Psoas muscle (tissue), 8 donors: ENCODE data around the gene KLHDC1. TPM values are rescaled to one million over a fixed set of nuclear protein-coding genes. Genes with fewer than 3 reads are reported as not detected.
"Not testable (repeated sequence)": the region's sequence is repeated elsewhere in the genome, so short reads cannot be mapped to it uniquely, and the experiment has no call there.

ENCODE experiments used
- ATAC-seq, 4 donors: fragments of 200-7000 bp; cut with Tn5 transposase; one replicate each; pipeline ENCODE4 v1.9.1; 2020; ENCODE audit warnings: moderate library complexity in 3 of 4, mild to moderate bottlenecking in 2 of 4
- DNase-seq, 2 donors: peaks; one replicate each; pipeline ENCODE4 v3.0.0-alpha.2; 2020
- H3K27ac ChIP-seq: fragments of 200-600 bp; one replicate; pipeline ENCODE4 v1.8.0; 2022
- H3K27me3 ChIP-seq, 3 donors: fragments of 200-600 bp in 1 of 3; one replicate each; pipeline versions ENCODE4 v1.6.1 to v1.8.0; 2013 to 2022; ENCODE audit warnings: low read length in 2 of 3, mild to moderate bottlenecking in 2 of 3, moderate library complexity in 1 of 3; ENCODE audit not compliant: insufficient read depth in 3 of 3
- H3K36me3 ChIP-seq, 2 donors: fragments of 200-600 bp in 1 of 2; one replicate each; pipeline versions ENCODE4 v1.6.1 to v1.8.0; 2013 to 2022; ENCODE audit warnings: low read depth in 1 of 2, mild to moderate bottlenecking in 1 of 2, moderate library complexity in 1 of 2; ENCODE audit not compliant: insufficient read depth in 1 of 2
- H3K4me1 ChIP-seq: fragments of 200-600 bp; one replicate; pipeline ENCODE4 v1.8.0; 2022
- H3K4me3 ChIP-seq: fragments of 200-600 bp; one replicate; pipeline ENCODE4 v1.8.0; 2022; ENCODE audit warnings: mild to moderate bottlenecking
- H3K9me3 ChIP-seq: fragments of 200-600 bp; one replicate; pipeline ENCODE4 v1.8.0; 2022
- WGBS, 3 donors: extraction: QIAGEN DNeasy Blood & Tissue Kit; methylation state at CpG; one replicate each; pipeline versions ENCODE4 v1.1.6 to v1.1.7; 2013; 5-methylcytosine and 5-hydroxymethylcytosine counted together
- intact Hi-C, 2 donors: fragments of 100-400 bp; cut with DNase I; formaldehyde crosslinking; loops; one replicate each; pipeline versions ENCODE4 v1.11.0 to v1.14.2; 2022
- polyA plus RNA-seq, 3 donors: library from polyadenylated mRNA; stranded (reverse); fragments of 200-250 nt; gene quantifications; one replicate each; pipeline ENCODE4 v1.2.3, GENCODE V29; 2013
- total RNA-seq, 4 donors: library from RNA; stranded (reverse); fragmentation: NEBNext Ultra II Directional in 2 of 4; extraction: Animal tissue kit (Norgen Biotek cat#: 25700) in 2 of 4; gene quantifications; one replicate each; pipeline versions ENCODE4 v1.2.1 to v1.2.4, GENCODE V29; 2021 to 2023
- TF ChIP-seq, protein P1 (sequence below): fragments of 200-600 bp; IDR thresholded peaks from one replicate; pipeline ENCODE4 v1.8.0; 2022; ENCODE audit warnings: antibody characterized with exemption
- donor health status: healthy with polysubstance abuse.
- donor health status: DM: no; HTN: no; CAD: no; lungs with moderate emphysema.
- donor health status: Bipolar disorder and iron deficiency.
- donor health status: healthy.
- donor health status: DM: yes; HTN: yes; CAD: no.
- donor health status: DM: no; HTN: no; CAD: no.
- donor health status: DM: no; HTN: no; CAD: no.
- donor health status: DM: yes; HTN: yes; CAD: no.

The KLHDC1 gene
- total and polyA plus RNA-seq, 7 donors, result 1.0 to 7.6 (median 5.3) TPM

DNA sequence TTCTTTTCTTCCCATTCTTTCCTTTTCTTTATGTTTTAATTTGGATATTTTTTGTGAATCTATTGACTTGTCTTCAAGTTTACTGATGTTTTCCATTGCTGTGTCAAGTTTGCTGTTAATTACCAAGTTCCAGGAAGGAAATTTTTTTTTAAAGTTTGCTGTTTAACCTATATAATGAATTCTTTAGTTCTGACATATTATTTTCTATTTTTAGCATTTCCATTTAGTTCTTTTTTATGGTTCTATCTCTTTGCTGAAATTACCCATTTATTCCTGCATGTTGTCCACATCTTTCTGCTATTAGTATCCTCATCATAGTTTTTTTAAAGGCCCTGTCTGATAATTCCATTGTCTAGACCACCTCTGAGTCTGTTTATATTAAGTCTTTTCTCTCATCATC, 27.8 kb downstream of the KLHDC1 start:
- Histone ChIP-seq H3K9me3 (no peaks in the 10 kb centered on the region), H3K27me3 (no peaks in the 10 kb centered on the region), H3K36me3 (peaks cover 0 to 87% of the 10 kb centered on the region in 2 donors), H3K4me1 (no peaks in the 10 kb centered on the region), H3K4me3 (no peak overlapping the region), H3K27ac (no peak overlapping the region)
- intact Hi-C loops, result no loop called here
- TF ChIP-seq, protein P1, sequence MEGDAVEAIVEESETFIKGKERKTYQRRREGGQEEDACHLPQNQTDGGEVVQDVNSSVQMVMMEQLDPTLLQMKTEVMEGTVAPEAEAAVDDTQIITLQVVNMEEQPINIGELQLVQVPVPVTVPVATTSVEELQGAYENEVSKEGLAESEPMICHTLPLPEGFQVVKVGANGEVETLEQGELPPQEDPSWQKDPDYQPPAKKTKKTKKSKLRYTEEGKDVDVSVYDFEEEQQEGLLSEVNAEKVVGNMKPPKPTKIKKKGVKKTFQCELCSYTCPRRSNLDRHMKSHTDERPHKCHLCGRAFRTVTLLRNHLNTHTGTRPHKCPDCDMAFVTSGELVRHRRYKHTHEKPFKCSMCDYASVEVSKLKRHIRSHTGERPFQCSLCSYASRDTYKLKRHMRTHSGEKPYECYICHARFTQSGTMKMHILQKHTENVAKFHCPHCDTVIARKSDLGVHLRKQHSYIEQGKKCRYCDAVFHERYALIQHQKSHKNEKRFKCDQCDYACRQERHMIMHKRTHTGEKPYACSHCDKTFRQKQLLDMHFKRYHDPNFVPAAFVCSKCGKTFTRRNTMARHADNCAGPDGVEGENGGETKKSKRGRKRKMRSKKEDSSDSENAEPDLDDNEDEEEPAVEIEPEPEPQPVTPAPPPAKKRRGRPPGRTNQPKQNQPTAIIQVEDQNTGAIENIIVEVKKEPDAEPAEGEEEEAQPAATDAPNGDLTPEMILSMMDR, result no peak
- DNase-seq (no peak), ATAC-seq (no peak)

DNA sequence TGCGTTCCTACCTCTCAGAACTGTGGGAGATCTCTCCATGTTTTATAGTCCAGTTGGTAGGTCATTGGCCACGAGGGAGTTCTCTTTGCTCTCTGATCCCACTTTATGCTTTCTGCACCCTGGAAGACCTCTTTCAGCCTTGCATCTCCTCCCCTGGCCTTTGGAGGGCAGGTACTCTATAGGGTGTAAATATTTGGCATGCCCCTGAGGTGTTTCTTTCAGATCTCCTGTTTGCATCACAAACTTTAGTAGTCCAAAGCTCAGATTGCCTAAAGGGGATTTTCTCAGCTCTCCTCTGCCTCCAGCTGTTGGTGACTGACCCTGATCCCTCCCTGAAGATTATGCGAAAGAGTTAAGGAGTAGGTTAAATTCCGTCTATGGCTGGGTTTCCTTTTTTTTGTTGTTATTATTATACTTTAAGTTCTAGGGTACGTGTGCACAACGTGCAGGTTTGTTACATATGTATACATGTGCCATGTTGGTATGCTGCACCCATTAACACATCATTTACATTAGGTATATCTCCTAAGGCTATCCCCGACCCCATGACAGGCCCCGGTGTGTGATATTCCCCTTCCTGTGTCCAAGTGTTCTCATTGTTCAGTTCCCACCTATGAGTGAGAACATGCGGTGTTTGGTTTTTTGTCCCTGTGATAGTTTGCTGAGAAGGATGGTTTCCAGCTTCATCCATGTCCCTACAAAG, 29.0 kb downstream of the KLHDC1 start:
- ATAC-seq, H3K27me3 ChIP-seq, H3K27ac ChIP-seq, DNase-seq, H3K4me1 ChIP-seq, intact Hi-C loops, H3K9me3 ChIP-seq, H3K4me3 ChIP-seq: not testable (repeated sequence)
- H3K36me3 ChIP-seq, result peaks cover 0 to 88% of the 10 kb centered on the region in 2 donors
- 79 to 89% (median 82%) methylated on average over 9 of the region's 9 CpGs for WGBS, 3 donors

DNA sequence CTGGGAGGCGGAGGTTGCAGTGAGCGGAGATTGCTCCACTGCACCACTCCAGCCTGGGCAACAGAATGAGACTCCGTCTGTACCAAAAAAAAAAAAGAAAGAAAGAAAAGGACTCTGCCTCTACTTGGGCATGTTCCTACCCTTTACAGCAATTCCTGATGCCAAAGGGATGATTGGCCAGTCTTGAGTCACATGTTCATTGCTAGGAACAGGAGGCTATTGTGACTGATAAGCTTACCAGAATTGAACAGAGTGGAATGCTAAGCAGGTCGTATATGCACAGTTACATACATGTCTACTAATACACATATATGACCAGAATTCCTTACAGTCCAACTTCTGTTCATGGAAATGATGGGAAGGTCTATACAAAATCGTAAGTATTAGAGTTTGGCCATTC, 34.3 kb downstream of the KLHDC1 start:
- DNase-seq (no peak), ATAC-seq (no peak)
- Histone ChIP-seq H3K9me3 (no peaks in the 10 kb centered on the region), H3K4me3 (no peak overlapping the region), H3K27ac (no peak overlapping the region), H3K27me3 (no peaks in the 10 kb centered on the region), H3K36me3 (peaks cover 0 to 92% of the 10 kb centered on the region in 2 donors), H3K4me1 (no peaks in the 10 kb centered on the region)
- TF ChIP-seq, protein P1, result no peak
- WGBS, 3 donors, result 91 to 94% (median 94%) methylated on average over 5 of the region's 5 CpGs
- intact Hi-C loops, result no loop called here

DNA sequence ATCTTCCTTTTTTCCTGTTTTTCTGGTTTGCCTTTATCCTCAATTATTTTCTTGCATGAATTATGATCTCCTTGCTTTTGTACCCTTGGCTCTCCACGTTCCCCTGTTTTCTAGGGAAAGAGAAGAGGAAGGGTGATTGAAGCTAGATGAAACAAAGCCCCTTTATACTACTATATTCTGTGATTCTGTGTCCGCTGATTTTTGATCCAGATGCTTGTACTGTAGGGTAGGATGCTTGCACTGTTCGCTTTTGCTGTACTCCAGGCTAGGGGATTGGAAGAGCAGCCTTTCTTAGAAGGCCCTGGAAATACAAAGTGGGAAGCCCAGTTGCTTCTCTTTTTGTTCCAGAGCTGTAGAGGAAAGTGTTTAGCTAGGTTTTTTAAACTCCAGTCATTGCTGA, 40.0 kb downstream of the KLHDC1 start:
- no peak overlapping the region for H3K4me3 ChIP-seq
- H3K4me1 ChIP-seq, result no peaks in the 10 kb centered on the region
- peaks cover 0 to 89% of the 10 kb centered on the region in 2 donors for H3K36me3 ChIP-seq
- ATAC-seq (no peak), DNase-seq (no peak)
- no peaks in the 10 kb centered on the region for H3K27me3 ChIP-seq
- no peak overlapping the region for H3K27ac ChIP-seq
- TF ChIP-seq, protein P1, result no peak
- 84 to 92% (median 85%) methylated on average over 3 of the region's 3 CpGs for WGBS, 3 donors
- no peaks in the 10 kb centered on the region for H3K9me3 ChIP-seq
- intact Hi-C loops, result no loop called here

DNA sequence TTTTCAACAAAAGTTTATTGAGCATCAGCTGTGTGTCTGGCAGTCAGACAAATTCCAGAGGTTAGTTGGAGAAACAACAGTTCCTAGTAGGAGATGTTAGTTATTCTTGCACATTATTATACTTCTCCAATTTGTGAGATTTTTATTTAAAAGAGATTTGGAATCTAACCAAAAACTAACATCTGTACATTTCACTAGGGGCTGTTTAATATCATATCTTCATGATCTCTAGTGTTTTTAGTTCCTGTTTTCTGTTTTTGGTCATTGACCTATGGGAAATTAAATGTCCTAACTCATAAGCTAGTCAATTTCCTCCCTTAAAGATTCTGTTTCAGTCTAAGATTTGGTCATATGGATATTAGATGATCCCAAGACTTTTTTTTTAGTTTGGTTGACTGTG, 40.9 kb downstream of the KLHDC1 start:
- Histone ChIP-seq H3K27ac (no peak overlapping the region), H3K9me3 (no peaks in the 10 kb centered on the region), H3K4me1 (no peaks in the 10 kb centered on the region), H3K36me3 (peaks cover 0 to 86% of the 10 kb centered on the region in 2 donors), H3K4me3 (no peak overlapping the region), H3K27me3 (no peaks in the 10 kb centered on the region)
- intact Hi-C loops, result no loop called here
- ATAC-seq, result no peak
- no peak for DNase-seq
- TF ChIP-seq, protein P1, result no peak

DNA sequence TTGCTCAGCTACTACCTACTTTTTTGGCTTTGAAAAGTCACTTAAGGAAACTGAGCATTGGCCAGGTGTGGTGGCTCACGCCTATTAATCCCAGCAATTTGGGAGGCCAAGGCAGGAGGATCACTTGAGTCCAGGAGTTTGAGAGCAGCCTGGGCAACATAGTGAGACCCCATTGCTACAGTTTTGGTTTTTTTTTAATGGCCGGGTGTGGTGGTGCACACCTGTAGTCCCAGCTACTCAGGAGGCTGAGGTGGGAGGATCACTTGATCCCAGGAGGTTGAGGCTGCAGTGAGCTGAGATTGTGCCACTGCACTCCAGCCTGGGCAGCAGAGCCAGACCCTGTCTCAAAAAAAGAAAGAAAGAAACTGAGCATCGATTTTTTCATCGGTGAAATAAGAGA, 42.7 kb downstream of the KLHDC1 start:
- WGBS, 3 donors, result 86 to 100% (median 97%) methylated on average over 4 of the region's 4 CpGs
- H3K4me3 ChIP-seq, H3K9me3 ChIP-seq, intact Hi-C loops, DNase-seq, H3K27ac ChIP-seq, H3K4me1 ChIP-seq, ATAC-seq, H3K27me3 ChIP-seq: not testable (repeated sequence)
- H3K36me3 ChIP-seq, result peaks cover 0 to 85% of the 10 kb centered on the region in 2 donors
